WERI-Rb-1 (cell line): ENCODE data around the gene GLIS1.

Experiments
- DNase-seq: peaks from one replicate; pipeline ENCODE4 v3.0.0-alpha.2; 2020
- H3K27ac ChIP-seq: fragments of 250-450 bp; sonication (Bioruptor Pico); 2 replicates; pipeline ENCODE4 v1.5.1; 2020; ENCODE audit warnings: mild to moderate bottlenecking, moderate library complexity
- H3K27me3 ChIP-seq: fragments of 250-450 bp; sonication (Bioruptor Pico); 2 replicates; pipeline ENCODE4 v1.5.1; 2021; ENCODE audit warnings: mild to moderate bottlenecking, low read depth, moderate library complexity; ENCODE audit not compliant: insufficient read depth, severe bottlenecking
- H3K36me3 ChIP-seq: fragments of 250-450 bp; sonication (Bioruptor Pico); 2 replicates; pipeline ENCODE4 v1.5.1; 2020; ENCODE audit warnings: mild to moderate bottlenecking, moderate library complexity
- H3K4me3 ChIP-seq: 2 replicates; pipeline ENCODE4 v1.5.1; 2011; ENCODE audit warnings: low read depth, mild to moderate bottlenecking, control low read depth, low read length
- H3K9me3 ChIP-seq: fragments of 250-450 bp; sonication (Bioruptor Pico); 2 replicates; pipeline ENCODE4 v1.5.1; 2021; ENCODE audit warnings: mild to moderate bottlenecking, moderate library complexity; ENCODE audit not compliant: severe bottlenecking
- CTCF ChIP-seq: IDR thresholded peaks from 2 replicates; pipeline ENCODE4 v1.5.1; 2011; ENCODE audit warnings: low read depth, mild to moderate bottlenecking, control low read depth, inconsistent platforms, low read length

Gene GLIS1

DNA sequence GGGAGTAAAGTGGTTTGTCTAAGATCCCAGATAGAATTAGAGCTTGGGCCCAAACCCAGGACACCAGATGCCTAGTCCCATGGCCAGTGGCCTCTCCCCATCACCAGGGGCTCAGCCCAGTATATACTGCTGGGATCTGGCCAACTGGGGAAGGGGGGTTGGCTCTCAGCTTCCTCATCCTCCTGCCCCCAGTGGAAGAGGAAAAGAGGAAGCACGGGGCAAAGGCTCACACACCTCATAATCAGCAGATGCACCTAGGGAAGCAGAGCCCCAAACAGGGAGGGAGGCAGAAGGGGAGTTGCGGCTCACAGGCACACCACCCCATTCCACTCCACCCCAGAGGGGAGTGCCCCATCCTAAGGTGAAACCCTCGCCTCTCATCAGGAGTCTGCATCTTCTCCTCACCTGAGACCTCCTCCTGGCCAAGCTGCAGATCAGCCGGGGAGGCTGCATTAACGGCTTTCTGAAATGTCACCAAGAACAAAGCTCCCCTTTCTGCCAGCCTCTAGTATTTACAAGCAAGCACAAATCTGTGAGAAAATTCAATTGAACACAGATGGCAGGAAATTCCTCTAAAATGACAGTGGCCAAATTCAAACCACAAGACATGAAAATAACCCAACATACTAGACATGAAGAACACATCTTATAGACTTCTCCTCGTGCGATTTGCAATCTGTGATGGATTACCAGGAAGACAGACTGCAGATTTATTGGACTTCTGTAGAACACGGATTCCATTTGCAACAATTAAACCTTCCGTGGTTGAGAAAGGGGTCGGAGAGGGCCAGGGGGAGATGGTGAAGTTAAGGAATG is 82.8 kb downstream of the GLIS1 start:
- TF ChIP-seq CTCF: no peak
- Histone ChIP-seq H3K27me3 (no peaks in the 10 kb centered on the region), H3K36me3 (no peaks in the 10 kb centered on the region), H3K9me3 (no peaks in the 10 kb centered on the region), H3K27ac (no peak overlapping the region), H3K4me3 (no peak overlapping the region)
- no peak for DNase-seq

DNA sequence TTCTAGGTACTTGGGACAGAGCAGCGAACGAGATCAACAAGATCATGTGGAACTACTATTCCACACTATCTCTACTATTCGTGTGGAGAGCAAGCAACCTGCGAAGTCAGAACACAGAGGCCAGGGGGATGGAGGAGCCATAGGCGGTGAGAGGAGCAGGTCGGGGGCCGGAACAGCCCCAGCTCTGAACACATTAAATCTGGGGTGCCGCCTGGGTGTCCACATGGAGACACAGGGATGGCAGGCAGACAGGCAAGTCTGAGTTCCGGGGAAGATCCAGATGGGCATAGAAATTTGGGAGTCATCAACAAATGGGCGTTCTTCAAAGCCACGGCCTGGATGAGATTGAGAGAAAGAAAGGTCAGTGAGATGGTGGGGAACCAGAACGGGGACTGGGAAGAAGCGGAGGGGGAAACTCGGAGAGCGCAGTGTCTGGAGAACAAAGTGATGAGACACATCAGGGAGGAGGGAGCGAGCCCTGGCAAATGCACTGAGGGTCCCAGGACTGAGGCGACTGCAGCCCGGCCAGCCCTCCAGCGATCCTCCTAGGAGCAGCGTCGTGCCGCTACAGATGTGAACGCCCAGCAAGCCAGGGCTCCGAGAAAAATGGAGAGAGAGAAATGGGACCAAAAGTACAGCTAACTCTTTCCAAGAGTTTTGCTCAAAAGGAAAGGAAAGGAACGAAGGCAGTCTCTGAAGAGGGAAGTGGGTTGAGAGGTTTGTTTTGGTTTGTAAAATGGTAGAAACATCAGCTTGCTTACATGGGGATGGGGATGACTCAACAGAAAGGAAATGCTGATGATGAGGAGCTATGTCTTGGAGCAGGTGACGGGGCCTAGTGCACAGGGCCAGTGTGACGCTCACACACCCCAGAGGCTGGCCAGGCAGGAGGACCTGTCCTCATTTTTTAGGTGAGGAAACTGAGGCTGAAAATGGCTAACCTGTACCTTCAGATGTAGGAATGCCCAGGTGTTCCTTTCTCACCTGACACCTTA is 84.5 kb downstream of the GLIS1 start:
- Histone ChIP-seq H3K4me3 (no peak overlapping the region), H3K9me3 (no peaks in the 10 kb centered on the region)

DNA sequence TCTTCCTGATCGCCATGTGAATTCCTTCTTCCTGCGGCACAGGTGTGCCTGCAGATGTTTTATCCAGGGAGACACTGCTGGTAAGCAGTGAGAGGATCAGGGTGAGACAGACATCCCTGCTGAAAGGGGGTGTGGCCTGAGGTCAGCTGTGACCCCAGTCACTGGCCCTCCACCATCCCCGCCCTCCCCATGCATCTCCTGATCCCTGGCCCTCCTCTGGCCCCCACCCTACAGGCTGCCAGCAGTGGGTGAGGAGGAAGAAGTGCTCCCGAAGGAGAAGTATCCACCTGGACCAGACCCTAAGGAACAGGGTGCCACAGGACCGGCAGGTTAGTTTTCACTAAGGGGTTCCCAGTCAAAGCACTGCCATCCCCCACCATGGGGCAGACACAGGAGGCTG is 85.3 kb downstream of the GLIS1 start:
- no peak for DNase-seq
- no peak for TF ChIP-seq CTCF
- no peak overlapping the region for H3K4me3 ChIP-seq
- H3K9me3 ChIP-seq: no peaks in the 10 kb centered on the region
- H3K27me3 ChIP-seq: no peaks in the 10 kb centered on the region
- H3K27ac ChIP-seq: no peak overlapping the region
- H3K36me3 ChIP-seq: no peaks in the 10 kb centered on the region

More for the DNA sequence above, 84.5 kb downstream of the GLIS1 start:
- TF ChIP-seq CTCF: no peak
- DNase-seq: no peak
- no peaks in the 10 kb centered on the region for H3K36me3 ChIP-seq
- no peaks in the 10 kb centered on the region for H3K27me3 ChIP-seq
- no peak overlapping the region for H3K27ac ChIP-seq

DNA sequence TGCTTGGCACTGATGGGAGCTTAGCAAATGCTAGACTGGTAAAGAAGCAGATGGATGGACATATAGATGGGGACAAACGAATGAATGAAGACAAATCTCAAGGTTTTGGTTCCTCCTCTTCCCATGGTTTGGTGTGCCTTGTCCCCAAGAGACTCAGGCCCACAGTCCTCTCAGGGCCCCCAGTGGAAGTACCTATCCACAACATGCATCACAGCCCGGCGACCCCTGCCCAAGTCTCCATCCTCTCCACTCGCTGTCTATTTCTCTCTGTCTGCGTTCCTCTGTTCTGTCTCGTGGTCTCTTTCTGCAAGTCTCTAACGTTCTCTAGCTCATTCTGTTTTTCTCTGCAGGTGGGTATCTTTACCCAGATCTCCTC is 85.8 kb downstream of the GLIS1 start:
- Histone ChIP-seq H3K4me3 (no peak overlapping the region), H3K9me3 (no peaks in the 10 kb centered on the region), H3K36me3 (no peaks in the 10 kb centered on the region), H3K27me3 (no peaks in the 10 kb centered on the region), H3K27ac (no peak overlapping the region)
- DNase-seq: no peak
- TF ChIP-seq CTCF: no peak

- no peaks in the 10 kb centered on the region for H3K27me3 ChIP-seq
- TF ChIP-seq CTCF: no peak
- DNase-seq: no peak
Observed at GRCh38 chr1:53652441-53653199, 86.3 kb downstream of the GLIS1 start.

More at GRCh38 chr1:53652441-53653199, 86.3 kb downstream of the GLIS1 start:
- no peak overlapping the region for H3K27ac ChIP-seq
- H3K9me3 ChIP-seq: no peaks in the 10 kb centered on the region
- no peak overlapping the region for H3K4me3 ChIP-seq
- H3K36me3 ChIP-seq: no peaks in the 10 kb centered on the region
